Activated T-cell treated with anti-CD3 and anti-CD28 coated beads for 1 hour (primary cell): Measurements from ENCODE around the gene RPL15.

Experiments used
- DNase-seq: peaks from one replicate; pipeline ENCODE4 v3.0.0-alpha.2; 2020; ENCODE audit warnings: low read depth

Gene RPL15

DNA sequence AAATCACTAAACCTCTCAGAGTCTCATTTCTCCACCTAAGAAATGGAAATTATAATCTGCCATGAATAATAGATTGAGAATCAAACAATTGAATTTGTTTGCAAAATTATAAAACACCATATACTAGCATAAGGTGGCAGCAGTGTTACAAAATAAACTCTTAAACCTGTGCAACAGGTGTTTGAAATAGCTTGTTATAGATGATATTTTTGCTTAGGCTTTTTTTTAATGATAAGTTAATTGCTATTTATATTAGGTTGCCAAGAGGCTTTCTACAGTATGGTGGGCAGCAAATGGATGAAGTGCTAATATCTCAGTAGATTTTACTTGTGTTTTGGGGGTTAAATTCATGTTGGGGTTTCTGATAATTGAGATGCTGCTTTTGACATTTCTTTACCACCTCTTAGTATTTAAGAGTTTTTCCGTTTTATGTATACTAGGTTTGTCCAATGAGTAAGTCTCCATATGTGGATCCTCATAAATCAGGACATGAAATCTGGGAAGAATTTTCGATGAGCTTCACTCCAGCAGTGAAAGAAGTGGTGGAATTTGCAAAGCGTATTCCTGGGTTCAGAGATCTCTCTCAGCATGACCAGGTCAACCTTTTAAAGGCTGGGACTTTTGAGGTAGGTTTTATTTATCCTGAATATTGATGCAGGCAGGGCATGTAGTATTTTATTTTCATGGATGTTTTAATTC is 47.8 kb downstream of the RPL15 start:
- no peak for DNase-seq

DNA sequence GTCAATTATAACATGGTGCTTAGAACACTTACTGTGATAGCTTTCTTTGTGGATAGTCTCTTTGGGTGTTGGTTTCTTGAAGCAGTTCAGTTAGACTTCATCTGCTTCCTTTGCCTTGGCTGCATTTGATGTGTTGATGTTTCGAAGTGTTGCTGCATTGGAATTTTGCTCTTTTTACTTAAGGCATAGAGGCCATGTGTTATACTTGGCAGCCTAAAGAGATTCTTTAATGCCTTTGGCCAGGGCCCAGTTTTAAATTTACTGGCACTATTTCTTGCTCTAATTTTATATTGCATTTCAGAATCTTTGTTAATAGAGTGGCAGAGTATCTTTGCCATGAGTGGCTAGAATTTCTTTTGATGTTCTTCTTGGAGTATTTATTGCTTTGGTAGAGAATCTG is 49.4 kb downstream of the RPL15 start:
- no peak for DNase-seq

DNA sequence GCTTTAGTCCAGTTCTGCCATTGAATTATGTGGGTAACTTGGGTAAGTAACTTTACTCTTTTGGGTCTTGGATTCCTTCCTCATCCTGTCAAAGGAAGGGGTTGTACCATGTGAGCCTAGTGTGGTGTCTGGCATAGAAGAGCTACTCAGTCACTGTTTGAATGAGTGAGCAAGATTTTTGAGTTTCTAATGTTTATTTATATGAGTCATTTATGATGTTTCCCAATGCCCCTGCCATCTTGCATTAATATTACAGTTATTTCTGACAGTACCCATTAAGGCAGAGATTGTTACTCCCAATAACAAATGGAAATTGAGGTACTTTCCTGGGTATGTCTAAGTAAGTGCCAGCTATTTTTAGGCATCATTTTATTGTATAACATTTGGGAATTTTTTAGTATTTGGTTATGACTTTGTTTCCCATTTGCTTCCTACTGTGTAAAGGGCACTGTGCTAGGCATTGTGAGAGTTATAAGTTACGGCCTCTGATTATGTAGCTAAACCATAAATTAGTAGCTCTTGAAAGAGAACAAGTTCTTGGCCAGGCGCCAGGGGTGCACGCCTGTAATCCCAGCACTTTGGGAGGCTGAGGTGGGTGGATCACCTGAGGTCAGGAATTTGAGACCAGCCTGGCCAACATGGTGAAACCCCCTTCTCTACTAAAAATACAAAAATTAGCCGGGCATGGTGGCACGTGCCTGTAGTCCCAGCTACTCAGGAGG is 51.7 kb downstream of the RPL15 start:
- no peak for DNase-seq

DNA sequence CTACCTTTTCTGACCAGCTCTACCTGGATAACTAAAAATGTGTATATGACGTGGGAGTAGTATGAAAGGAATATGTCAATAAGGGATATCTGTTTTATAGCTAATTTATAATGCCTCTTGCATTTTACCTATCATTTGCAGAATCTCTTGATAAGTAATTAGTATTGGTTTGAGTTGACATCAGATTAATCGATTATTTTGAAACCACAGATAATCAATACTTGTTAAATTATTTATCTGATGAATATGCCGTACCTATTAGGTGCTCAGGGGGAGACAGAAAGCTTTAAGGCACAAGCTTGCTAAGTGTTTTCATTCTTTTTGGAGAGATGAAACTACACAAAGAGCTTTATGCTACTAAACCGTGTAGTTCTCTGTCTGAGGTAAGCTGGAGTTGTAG is 52.5 kb downstream of the RPL15 start:
- DNase-seq: no peak
